Dermis blood vessel endothelial cell (primary cell): ENCODE results near the gene ALKBH2. TPM values are rescaled to one million over a fixed set of nuclear protein-coding genes. Genes with fewer than 3 reads are reported as not detected.
A peak's percentile ranks its signal among the peaks of the same experiment; 100 is the strongest.

Source experiments
- DNase-seq: peaks from one replicate; pipeline ENCODE4 v3.0.0; 2010
- total RNA-seq: library from RNA; depleted of rRNA; stranded (reverse); fragments of >200 nt; gene quantifications from 2 replicates; pipeline ENCODE4 v1.2.3, GENCODE V29; 2014

Gene ALKBH2
- total RNA-seq, 1 donor from 2014 or later, result 8.0 TPM

- no peak for DNase-seq
These were observed 20.5 kb upstream of the ALKBH2 start for GRCh38 chr12:109113661-109114321.

GRCh38 chr12:109112720-109113465 is 19.6 kb upstream of the ALKBH2 start:
- DNase-seq, result no peak

- DNase-seq, result peak; percentile 85
These were observed 17.8 kb upstream of the ALKBH2 start for GRCh38 chr12:109110988-109111495.

GRCh38 chr12:109109746-109110350 is 16.6 kb upstream of the ALKBH2 start:
- no peak for DNase-seq

- no peak for DNase-seq
These were observed 11.9 kb upstream of the ALKBH2 start for GRCh38 chr12:109105176-109105575.

GRCh38 chr12:109102491-109102890 is 9.2 kb upstream of the ALKBH2 start:
- no peak for DNase-seq

- no peak for DNase-seq
These were observed 7.5 kb upstream of the ALKBH2 start for GRCh38 chr12:109100741-109101140.

GRCh38 chr12:109099431-109100020 is 6.3 kb upstream of the ALKBH2 start:
- DNase-seq, result no peak

GRCh38 chr12:109098651-109099050 is 5.4 kb upstream of the ALKBH2 start:
- DNase-seq, result peak; percentile 48

GRCh38 chr12:109098183-109098604 is 4.9 kb upstream of the ALKBH2 start:
- DNase-seq, result peak; percentile 70

- peak; percentile 97 for DNase-seq
These were observed 4.3 kb upstream of the ALKBH2 start, which contains the start of gene UNG for GRCh38 chr12:109097435-109098182. Gene UNG (plus strand): TSS chr12:109097597. CDS start chr12:109097680, 83 bp downstream.

GRCh38 chr12:109097140-109097434 is 3.8 kb upstream of the ALKBH2 start:
- no peak for DNase-seq

GRCh38 chr12:109092497-109093021 is 713 bp downstream of the ALKBH2 start:
- DNase-seq, result no peak

GRCh38 chr12:109089683-109090082 is 3.6 kb downstream of the ALKBH2 start:
- DNase-seq, result peak; percentile 12

GRCh38 chr12:109088818-109089217 is 4.5 kb downstream of the ALKBH2 start:
- no peak for DNase-seq

GRCh38 chr12:109087250-109087649 is 6.0 kb downstream of the ALKBH2 start:
- no peak for DNase-seq

- no peak for DNase-seq
These were observed 7.7 kb downstream of the ALKBH2 start for GRCh38 chr12:109085590-109085989.

- no peak for DNase-seq
These were observed 8.8 kb downstream of the ALKBH2 start for GRCh38 chr12:109084425-109084824.

GRCh38 chr12:109082751-109083150 is 10.5 kb downstream of the ALKBH2 start:
- DNase-seq, result no peak

- no peak for DNase-seq
These were observed 18.4 kb downstream of the ALKBH2 start for GRCh38 chr12:109074866-109075265.

GRCh38 chr12:109069307-109070271 is 23.7 kb downstream of the ALKBH2 start:
- DNase-seq, result no peak
